Stimulated activated CD4-positive, alpha-beta T cell treated with anti-CD3 and anti-CD28 coated beads, Interleukin-2, amount 100 ng/mL, for 24 hours (primary cell): ENCODE results near the gene GPX6.
A peak's percentile ranks its signal among the peaks of the same experiment; 100 is the strongest.
"Not testable (repeated sequence)": the region's sequence is repeated elsewhere in the genome, so short reads cannot be mapped to it uniquely, and the experiment has no call there.

ENCODE experiments used
- DNase-seq, 2 donors: peaks; one replicate each; pipeline ENCODE4 v3.0.0-alpha.2; 2020

The GPX6 gene

DNA sequence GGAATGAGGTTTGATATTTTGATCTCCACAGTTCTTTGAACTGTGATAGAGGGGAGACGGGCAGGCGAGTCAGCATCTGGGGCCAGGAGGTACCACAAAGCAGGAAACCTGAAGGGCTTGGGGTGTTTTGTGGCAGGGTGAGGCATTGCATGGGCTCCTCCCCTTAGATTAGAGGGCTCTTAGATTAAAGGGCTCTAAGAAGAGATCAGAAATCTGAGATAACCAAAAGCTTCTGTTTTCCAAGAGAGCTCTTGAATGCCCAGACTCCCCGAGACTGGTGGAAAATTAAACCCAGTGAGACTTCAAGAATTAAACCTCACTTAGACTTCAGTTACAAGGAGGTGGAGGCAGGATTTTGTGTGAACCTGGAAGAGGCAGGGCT, 7.6 kb upstream of the GPX6 start:
- DNase-seq, result peak in 1 of 2 donors; percentile 14

DNA sequence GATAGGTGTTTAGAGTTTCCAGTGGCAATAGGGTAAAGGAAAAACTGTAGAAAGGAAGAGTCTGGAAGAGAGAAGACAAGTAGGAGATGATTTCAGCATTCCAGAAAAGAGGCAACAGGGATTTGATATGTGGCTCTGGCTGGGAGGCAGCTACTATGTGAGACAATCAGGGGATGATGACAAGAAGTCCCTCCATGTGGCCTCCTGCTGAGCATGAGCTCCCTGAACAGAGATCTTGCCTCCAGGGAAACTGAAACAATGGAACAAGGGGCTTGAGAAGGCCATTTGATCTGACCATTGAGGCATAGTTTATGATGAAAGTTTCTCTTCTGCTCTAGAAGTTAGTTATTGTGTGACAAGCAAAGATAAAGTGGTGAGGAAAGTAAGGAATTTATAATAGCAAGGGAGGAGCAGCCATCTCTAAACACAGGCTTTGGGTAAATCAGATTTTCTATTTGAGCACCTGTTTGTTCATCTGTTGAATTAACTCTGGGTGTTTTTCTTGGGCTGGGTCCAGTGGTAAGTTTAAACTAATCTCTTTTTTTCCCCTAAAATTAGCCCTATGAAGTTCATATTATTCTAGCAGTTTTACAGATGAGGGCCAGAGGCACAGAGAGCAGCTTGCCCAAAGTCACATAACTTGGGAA, 7.1 kb upstream of the GPX6 start:
- DNase-seq, result no peak

DNA sequence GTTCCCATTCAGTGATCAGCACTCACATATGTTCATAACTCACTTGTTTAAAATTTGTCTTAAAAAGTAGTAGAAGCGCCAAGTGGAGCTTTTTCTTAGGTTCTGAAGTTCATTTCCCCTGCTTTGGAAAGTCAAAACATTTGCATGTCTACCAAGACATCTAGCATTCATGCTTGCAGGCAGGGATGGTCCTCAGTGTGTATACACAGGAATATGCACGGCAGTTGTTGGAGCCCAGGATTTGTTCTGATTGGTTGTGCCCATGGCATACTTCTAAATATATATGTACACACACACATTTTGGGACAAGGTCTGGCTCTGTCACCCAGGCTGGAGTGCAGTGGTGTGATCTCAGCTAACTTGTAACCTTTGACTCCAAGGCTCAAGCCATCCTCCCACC, 2.4 kb upstream of the GPX6 start:
- DNase-seq, result no peak

DNA sequence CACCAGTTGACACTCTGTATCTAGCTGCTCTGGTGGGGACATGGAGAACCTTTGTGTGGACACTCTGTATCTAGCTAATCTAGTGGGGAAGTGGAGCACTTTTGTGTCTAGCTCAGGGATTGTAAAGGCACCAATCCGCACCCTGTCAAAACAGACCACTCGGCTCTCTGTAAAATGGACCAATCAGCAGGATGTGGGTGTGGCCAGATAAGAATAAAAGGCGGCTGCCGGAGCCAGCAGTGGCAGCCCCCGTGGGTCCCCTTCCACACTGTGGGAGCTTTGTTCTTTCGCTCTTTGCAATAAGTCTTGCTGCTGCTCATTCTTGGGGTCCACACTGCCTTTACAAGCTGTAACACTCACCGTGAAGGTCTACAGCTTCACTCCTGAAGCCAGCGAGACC, 3.2 kb downstream of the GPX6 start:
- not testable (repeated sequence) for DNase-seq

DNA sequence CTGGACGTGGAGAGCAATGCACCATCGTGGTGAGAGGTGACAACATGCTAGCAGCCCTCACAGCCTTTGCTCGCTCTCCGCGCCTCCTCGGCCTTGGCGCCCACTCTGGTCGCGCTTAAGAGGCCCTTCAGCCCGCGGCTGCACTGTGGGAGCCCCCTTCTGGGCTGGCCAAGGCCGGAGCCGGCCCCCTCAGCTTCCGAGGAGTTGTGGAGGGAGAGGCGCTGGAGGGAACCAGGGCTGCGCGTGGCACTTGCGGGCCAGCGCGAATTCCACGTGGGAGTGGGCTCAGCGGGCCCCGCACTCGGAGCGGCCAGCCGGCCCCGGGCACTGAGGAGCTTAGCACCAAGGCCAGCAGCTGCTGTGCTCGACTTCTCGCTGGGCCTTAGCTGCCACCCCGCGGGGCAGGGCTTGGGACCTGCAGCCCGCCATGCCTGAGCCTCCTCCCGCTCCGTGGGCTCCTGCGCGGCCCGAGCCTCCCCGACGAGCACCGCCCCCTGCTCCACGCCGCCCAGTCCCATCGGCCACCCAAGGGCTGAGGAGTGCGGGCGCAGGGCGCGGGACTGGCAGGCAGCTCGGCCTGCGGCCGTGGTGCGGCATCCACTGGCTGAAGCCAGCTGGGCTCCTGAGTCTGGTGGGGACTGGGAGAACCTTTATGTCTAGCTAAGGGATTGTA, 3.8 kb downstream of the GPX6 start:
- DNase-seq, result no peak

DNA sequence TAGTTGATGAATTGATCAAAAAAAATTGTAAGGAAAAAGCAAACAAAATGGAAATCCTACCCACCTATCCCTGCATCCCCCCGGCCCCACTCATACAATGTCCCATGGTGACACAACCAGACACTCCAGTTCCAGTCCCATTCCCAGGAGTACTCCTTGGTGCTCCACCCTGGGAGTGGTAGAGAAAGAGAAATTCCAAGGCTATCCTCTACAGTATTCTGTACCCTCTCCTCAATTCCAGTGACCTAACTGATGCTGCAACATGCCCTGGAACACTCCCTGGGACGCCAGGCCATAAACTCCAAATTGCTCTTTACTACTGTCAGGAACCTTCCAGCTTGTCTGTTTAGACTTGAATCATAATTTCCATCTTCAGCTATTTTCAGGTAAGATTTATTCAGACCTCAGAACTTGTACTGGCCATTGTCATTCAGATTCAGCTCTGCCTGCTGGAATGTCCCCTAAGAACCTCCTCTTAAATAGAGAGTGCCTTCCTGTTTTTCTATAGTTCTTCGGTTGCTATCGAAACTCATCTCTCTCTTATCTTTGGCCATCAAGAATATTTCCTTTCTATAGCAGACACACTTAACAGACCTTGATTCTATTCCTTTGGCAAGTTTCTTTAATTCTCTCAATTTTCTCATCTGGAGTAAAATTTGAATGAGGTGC, 8.7 kb downstream of the GPX6 start:
- DNase-seq, result no peak

DNA sequence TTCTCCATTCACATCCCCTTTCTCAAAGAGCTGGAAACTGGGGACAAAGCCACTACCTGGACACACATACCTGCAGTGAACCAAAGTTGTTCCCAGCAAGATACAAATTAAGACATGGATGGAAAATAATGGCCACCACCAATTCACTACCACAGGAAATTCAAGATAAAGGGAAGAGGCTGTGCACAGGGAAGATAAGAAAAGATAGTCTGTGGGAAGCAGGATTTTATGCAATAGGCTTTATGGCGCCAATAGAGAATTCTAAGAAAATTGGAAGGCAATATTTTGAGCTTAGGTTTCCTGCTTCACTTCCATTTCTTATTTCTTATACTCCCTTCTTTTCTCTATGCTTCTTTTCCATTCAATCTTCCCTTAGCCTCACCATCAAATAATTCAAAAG, 9.9 kb downstream of the GPX6 start:
- DNase-seq, result no peak

DNA sequence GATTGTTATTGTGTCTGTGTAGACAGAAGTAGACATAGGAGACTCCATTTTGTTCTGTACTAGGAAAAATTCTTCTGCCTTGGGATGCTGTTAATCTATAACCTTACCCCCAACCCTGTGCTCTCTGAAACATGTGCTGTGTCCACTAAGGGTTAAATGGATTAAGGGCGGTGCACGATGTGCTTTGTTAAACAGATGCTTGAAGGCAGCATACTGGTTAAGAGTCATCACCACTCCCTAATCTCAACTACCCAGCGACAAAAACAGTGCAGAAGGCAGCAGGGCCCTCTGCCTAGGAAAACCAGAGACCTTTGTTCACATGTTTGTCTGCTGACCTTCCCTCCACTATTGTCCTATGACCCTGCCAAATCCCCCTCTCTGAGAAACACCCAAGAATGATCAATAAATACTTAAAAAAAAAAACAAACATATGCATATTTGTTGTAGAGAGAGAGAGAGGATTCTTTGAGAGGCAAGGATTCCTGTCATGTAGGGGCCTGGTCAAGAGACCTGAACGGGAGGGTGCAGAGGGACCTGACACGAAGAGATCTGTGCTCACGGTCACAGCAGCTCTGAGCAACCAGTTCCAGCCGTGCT, 12.8 kb downstream of the GPX6 start:
- not testable (repeated sequence) for DNase-seq

DNA sequence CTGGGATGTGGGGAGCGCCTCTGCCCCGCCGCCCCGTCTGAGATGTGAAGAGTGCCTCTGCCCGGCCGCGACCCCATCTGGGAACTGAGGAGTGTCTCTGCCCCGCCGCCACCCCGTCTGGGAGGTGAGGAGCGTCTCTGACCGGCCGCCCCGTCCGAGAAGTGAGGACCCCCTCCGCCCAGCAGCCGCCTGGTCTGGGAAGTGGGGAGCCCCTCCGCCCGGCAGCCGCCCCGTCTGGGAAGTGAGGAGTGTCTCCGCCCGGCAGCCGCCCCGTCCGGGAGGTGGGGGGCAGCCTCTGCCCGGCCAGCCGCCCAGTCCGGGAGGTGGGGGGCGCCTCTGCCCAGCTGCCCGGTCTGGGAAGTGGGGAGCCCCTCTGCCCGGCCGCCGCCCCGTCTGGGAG, 13.5 kb downstream of the GPX6 start:
- DNase-seq, result not testable (repeated sequence)

DNA sequence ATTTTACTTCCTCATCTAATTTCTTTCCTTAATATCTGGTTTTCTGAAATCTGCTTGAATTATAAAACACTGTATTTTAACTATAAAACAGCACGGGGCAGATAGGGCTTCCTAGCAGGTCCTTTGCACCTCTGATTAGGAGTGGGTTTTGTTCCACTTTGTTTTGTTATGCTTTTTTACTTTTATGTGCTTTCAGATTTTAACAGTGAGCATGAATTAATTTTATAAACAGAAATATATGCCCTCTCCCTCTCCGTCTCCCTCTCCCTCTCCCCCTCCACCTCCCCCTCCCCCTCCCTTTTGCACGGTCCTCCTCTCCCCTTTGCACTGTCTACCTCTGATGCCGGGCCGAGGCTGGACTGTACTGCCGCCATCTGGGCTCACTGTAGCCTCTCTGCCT, 14.3 kb downstream of the GPX6 start:
- no peak for DNase-seq

DNA sequence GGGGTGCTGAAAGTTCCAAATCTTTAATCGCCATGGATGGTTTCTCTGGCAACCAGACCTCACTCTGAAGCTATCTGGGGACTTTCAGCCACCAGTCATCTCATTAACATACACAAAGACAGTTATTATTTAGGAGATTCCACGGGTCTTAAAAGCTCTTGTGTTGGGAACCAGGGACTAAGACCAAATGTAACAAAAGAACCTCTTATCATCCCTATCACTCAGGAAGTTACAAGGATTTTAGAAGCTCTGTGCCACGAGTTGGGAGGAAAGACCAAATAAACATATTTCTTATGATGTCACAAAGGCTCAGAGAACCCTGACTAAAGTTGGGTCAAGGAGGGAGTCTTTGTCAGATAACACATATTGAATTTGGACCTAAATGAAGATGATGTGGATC, 17.7 kb downstream of the GPX6 start:
- DNase-seq, result no peak

DNA sequence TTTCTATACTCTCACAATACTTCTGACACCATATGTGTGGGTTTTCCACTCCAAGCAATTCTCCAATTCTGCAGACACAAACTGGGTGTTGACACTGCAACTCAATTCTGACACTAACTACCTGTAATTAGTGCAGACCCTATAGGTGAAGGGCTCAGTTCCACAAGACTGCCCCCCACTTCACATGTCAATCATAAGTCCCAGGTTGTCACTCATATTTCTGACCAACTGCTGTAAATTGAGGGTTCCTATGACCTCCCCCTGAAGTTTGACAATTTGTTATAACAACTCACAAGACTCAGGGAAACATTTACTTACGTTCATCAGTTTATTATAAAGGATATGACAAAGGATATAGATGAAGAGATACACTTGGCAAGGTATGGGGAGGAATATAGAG, 18.3 kb downstream of the GPX6 start:
- DNase-seq, result no peak

DNA sequence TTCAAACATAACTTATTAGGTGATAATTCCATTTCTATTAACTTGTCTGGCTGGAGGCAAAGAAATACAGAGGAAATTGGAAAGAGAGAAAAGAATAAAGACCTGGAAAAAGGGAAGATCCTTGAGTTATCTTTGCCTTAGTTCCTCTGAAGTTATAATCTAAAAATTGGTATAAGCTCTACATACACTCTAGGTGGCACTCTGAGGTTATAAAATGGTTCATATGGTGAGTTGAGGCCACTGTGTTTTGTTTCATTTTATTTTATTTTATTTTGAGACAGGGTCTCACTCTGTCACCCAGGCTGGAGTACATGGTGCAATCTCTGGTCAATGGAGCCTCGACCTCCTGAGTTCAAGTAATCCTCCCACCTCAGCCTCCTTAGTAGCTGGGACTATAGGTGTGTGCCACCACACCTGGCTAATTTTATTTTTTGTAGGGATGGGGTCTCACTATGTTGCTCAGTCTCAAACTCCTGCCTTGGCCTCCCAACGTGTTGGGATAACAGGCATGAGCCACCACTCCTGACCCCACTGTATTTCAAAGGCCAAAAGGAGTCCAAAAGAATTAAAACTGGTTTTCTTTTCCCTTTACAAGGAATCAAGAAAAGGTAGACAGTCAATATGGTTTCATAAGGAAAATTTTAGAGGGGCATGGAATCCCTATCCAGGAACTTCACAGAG, 19.4 kb downstream of the GPX6 start:
- DNase-seq, result no peak

DNA sequence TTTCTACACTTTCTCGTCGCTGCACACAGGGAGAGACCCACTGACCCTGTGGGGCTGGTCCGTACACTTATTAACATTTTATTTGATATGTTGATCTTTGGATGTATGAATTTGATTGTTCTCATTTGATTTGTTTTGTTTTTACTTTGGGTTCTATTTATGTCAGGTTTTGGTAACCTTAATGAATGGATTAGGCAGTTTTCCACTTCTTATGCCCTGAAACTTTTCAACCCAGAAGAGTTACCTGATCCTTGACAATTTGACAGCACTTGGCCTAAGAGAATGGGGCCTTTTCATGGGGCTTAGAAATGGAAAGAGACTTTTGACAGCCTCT, 23.6 kb downstream of the GPX6 start:
- DNase-seq, result no peak

DNA sequence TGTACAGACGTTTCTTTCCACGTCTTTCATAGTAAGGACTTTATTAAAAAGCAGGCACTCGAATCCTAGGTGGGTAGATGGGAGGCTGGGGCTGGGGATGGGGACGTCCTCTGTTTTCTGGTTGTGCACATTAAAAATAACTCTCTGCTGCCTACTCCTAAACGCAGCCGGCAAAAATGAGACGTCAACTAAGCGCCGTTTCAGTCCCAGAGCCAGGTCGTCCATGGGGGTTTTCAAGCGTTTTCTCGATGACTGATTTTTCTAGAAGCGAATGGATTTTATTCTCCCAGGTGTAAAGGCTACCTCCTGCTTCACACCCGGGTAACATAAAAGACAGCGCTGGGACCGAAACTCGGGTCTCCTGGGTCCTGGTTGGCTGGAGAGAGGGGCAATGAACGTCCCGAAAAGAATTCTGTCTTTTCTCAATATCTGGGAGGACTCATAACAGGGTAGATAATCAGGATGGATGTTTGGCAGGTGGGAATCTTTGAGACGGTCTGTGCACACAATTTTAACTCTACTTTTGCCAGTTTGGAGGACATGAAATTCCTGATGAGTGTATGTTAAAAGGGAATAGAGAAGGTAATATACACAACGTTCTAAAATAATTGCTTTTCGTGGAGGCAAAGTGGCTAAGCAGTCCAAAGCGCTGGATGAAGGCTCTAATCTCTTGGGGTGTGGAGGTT, 25.2 kb downstream of the GPX6 start:
- peak in 1 of 2 donors; percentile 9 for DNase-seq

DNA sequence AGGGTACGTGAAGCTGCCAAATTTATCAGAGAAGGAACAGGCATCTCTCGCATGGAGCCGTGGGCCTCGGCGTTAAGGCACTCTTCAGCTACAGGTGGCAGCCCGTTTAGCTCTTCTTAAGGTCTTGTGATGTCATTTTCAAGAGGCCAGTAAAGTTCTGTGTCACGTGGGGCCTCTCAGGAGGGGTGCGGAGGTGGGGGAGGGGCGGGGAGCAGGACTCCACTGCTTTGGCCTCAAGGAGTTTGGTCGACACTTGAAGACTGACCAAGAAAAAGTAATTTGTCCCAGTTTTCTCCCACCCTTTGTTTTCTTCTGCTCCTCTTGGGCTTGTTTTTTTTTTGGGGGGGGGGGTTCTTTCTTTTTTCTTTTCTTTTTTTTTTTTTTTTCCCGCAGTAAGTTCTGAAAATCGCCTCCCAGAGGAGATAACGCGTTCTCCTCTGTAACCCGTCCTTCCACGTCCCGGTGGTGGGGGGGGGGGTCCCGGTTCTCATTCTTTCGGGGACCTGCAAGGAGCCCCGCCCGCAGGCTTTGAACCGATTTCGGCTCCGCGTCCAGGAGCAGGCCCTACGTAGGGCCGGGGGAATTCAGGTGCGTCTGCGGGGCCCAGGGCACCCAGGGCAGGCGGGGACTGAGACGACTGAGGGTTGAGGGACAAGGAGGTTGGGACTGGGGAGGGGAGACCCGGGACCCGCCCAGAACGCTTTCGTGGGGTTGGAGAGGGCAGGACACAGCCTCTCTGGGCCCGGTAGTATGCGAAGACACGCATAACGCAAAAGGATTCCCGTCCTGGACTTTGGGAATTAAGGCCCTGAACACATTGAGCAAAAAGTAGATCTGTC, 26.0 kb downstream of the GPX6 start:
- peak; percentile 33 to 57 for DNase-seq

DNA sequence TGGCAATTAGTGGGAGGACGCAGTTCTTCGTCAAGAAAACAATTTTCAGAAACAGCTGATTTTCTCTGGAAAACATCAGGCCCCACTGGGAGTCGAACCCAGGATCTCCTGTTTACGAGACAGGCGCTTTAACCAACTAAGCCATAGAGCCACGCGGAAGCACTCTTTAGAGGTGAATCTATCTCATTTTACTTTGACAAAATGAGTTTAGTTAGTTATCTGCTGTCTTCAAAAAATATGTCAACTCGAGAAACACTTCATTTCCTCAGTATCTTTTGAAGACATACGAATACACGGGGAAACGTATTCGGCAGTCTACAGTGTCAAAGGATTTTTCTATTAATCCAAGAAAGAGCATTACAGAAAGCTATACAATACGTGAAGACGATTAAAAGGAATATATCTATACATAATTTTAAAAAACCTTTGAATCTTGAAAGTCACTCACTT, 26.7 kb downstream of the GPX6 start:
- DNase-seq, result peak; percentile 28 to 64

DNA sequence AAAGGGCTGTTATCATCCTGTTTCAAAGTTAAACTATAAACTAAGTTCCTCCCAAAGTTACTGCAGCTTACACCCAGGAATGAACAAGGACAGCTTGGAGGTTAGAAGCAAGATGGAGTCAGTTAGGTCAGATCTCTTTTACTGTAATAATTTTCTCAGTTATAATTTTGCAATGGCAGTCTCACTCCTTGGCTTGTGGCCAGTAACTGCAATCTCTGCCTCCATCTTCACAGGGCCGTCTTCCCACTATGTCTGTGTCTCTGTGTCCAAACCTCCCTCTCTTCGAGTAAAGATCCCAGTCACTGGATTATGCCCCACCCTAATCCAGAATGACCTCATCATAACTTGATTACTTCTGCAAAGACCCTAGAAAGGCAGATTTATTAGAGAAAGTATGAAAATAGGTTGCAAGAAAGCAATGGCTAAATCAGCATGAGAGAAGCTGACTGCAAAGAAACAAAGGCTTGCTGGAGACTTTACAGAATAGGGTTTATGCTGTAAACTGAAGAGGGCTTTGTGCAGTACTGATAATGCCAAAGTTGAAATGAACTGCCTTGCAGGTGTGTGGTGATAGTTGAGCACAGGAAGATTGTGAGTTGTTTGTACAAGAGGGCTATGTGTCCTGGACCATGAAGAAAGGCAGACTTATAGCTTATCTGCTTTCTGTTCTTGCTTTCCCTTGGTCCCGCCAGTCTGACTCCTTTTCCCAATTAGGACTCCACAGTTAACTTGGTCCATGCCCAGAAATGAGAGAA, 28.4 kb downstream of the GPX6 start:
- no peak for DNase-seq

DNA sequence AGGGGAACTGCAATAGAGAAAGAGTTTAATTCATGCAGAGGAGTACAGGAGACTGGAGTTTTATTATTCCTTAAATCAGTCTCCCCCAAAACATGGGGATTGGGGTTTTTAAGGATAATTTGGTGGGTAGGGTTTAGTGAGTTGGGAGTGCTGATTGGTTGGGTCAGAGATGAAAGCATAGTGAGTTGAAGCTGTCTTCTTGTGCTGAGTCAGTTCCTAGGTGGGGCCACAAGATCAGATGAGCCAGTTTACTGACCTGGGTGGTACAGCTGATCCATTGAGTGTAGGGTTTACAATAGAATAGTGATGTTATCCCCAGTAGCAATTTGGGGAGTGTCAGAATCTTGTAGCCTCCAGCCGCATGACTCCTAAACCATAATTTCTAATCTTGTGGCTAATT, 29.1 kb downstream of the GPX6 start:
- no peak for DNase-seq

DNA sequence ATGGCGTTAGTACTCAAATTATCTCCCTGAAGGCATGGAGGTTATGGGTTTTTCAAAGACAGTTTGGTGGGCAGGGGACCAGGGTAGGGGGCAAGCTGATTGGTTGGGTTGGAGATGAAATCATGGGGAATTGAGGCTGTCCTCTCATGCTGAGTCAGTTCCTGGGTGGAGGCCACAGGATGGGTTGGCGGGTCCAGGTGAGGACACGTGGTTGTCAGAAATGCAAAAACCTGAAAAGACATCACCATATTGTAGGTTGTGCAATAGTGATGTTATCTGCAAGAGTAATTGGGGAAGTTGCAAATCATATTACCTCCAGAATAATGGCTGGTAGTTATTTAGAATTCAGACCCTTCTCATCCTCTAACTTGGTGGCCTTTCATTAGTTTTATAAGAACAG, 30.1 kb downstream of the GPX6 start:
- no peak for DNase-seq

DNA sequence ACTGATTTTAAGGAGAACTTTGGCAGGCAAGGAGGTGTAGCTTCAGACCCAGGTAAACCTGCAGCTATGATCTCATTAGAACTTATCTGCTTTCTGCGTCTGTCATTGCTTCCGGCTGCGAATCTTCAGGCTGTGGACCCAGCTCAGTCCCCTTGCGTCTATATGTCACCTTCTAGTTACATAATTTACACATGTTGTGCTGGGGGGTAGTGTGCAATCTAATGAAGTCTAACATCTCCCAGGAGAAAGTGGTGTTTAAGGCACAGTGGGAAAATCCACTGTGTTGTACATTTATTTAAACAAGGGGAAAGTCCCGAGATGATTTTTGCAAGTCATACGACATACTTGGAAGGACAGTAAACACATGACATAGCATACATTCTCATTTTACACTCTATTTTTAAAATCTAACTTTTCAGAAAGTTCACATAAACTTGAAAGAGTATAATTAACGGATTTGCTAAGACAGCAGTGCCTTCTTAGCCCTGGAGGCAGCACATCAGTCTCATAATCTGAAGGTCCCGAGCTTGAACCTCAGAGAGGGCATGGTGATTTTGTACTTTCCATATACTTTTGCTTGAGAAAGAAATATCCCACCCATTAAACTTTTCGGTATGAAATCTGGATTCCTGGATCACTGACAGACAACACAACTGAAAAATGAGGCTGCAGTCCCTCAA, 35.2 kb downstream of the GPX6 start:
- no peak for DNase-seq
